Heart left ventricle (tissue), 13 donors: ENCODE measurements around the gene ENKUR.

Experiments used
- POLR2A ChIP-seq, 2 donors: fragments of 450-650 bp; IDR thresholded peaks; one replicate each; pipeline ENCODE4 v1.6.1; 2017; ENCODE audit warnings: antibody characterized with exemption in 2 of 2, mild to moderate bottlenecking in 2 of 2, moderate library complexity in 2 of 2
- TF ChIP-seq, protein P1 (sequence below), 12 donors: fragments of 200-600 bp; sonication (generic) in 4 of 12; IDR thresholded peaks; one replicate each; pipeline versions ENCODE4 v1.5.0 to v1.8.0; 2018 to 2022; ENCODE audit warnings: antibody characterized with exemption in 12 of 12, mild to moderate bottlenecking in 5 of 12
- donor health status: ischemic (EF 13 %, LVEDD 7.1; RV severe dilation, severe dysfunction).
- donor health status: DM: no; HTN: yes; CAD: no.
- donor health status: DM: no; HTN: no; CAD: no.
- donor health status: ischemic (EF 25% LVEDD 6.9; RV normal size, moderate dysfunction).
- donor health status: ischemic (EF 25% LVEDD 5.7; RV mildly dilated, moderate dysfunction).
- donor health status: ischemic (EF 35%, LVEDD 5.7; RV mildly dilated, moderate dysfunction).
- donor health status: nonischemic (EF 11% LVEDD 7.7; RV severe dilation, severe dysfunction).
- donor health status: DM: yes; HTN: yes; CAD: no.
- donor health status: PGD.
- donor health status: ischemic (EF 29% LVEDD 5.4; RV normal size, mild dysfunction).
- donor health status: nonischemic (EF 23%, LVEDD 6.1; RV moderate dilation, normal function).

DNA sequence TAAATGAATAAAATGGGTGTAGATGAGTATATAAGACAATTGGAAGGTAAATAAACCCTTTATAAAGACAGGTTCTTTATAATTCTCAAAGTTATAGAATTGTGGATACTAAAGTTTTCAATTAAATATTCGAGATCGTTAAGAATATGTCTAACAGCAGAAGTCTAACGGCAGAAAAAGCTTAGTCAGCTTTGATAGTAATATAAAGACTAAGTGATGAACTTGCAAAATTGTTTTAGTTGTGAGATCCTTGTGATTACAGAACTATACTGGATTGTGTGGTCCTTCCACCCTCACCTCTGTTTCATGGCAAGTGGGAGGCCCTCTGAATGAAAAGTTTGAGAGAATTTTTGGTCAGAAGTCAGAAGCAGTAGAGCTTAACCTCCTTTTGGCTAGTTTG, 2.7 kb upstream of the ENKUR start:
- TF ChIP-seq, protein P1, sequence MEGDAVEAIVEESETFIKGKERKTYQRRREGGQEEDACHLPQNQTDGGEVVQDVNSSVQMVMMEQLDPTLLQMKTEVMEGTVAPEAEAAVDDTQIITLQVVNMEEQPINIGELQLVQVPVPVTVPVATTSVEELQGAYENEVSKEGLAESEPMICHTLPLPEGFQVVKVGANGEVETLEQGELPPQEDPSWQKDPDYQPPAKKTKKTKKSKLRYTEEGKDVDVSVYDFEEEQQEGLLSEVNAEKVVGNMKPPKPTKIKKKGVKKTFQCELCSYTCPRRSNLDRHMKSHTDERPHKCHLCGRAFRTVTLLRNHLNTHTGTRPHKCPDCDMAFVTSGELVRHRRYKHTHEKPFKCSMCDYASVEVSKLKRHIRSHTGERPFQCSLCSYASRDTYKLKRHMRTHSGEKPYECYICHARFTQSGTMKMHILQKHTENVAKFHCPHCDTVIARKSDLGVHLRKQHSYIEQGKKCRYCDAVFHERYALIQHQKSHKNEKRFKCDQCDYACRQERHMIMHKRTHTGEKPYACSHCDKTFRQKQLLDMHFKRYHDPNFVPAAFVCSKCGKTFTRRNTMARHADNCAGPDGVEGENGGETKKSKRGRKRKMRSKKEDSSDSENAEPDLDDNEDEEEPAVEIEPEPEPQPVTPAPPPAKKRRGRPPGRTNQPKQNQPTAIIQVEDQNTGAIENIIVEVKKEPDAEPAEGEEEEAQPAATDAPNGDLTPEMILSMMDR (IDR thresholded peaks at IDR 0.05) = no peak
- no peak for TF ChIP-seq POLR2A (IDR thresholded peaks at IDR 0.05)
